Measurements from ENCODE around the gene DDX1. TPM values are rescaled to one million over a fixed set of nuclear protein-coding genes. Genes with fewer than 3 reads are reported as not detected.
A peak's percentile ranks its signal among the peaks of the same experiment; 100 is the strongest.

Gene DDX1
- total RNA-seq, 4 donors from 2014 or later: 41.6 to 78.6 (median 66.5) TPM

- no peak for DNase-seq
- no peaks in the 10 kb centered on the region for H3K27me3 ChIP-seq
- intact Hi-C loops (cut with DNase I): no loop called here
- H3K4me1 ChIP-seq: peaks cover 1 to 20% (median 3%) of the 10 kb centered on the region in 3 donors
- no peak overlapping the region for H3K4me3 ChIP-seq
- TF ChIP-seq CTCF (IDR thresholded peaks at IDR 0.05) (no peak), POLR2A (IDR thresholded peaks at IDR 0.05) (no peak)
- H3K36me3 ChIP-seq: no peaks in the 10 kb centered on the region
- peak overlapping the region in 1 of 4 donors; percentile 14 for H3K27ac ChIP-seq
- 38 to 51% methylated on average over 7 to 8 of the region's 10 CpGs for WGBS, 2 donors
- no peaks in the 10 kb centered on the region for H3K9me3 ChIP-seq
These were observed 77.1 kb downstream of the DDX1 start for GRCh38 chr2:15668611-15669305.

- intact Hi-C loops (cut with DNase I): no loop called here
- peaks cover 3 to 27% (median 5%) of the 10 kb centered on the region in 3 donors for H3K4me1 ChIP-seq
- no peak overlapping the region for H3K4me3 ChIP-seq
- H3K9me3 ChIP-seq: no peaks in the 10 kb centered on the region
- H3K27me3 ChIP-seq: no peaks in the 10 kb centered on the region
- 81 to 93% methylated on average over 6 of the region's 6 CpGs for WGBS, 2 donors
- H3K36me3 ChIP-seq: no peaks in the 10 kb centered on the region
- no peak for DNase-seq
- TF ChIP-seq POLR2A (IDR thresholded peaks at IDR 0.05) (no peak), CTCF (IDR thresholded peaks at IDR 0.05) (no peak)
- H3K27ac ChIP-seq: peak overlapping the region in 1 of 4 donors; percentile 14
These were observed 77.8 kb downstream of the DDX1 start for GRCh38 chr2:15669375-15669910.

- WGBS, 2 donors: 100% methylated on average over 1 of the region's 1 CpG
- no peak for TF ChIP-seq POLR2A (IDR thresholded peaks at IDR 0.05)
- Histone ChIP-seq H3K9me3 (no peaks in the 10 kb centered on the region), H3K27me3 (no peaks in the 10 kb centered on the region), H3K36me3 (no peaks in the 10 kb centered on the region), H3K4me3 (no peak overlapping the region), H3K4me1 (peaks cover 3 to 36% (median 5%) of the 10 kb centered on the region in 3 donors), H3K27ac (no peak overlapping the region)
- DNase-seq: no peak
- intact Hi-C loops (cut with DNase I): no loop called here
These were observed 78.8 kb downstream of the DDX1 start for GRCh38 chr2:15670469-15670868.

- H3K9me3 ChIP-seq: no peaks in the 10 kb centered on the region
- no peaks in the 10 kb centered on the region for H3K27me3 ChIP-seq
- WGBS, 2 donors: 65 to 83% methylated on average over 1 to 2 of the region's 2 CpGs
- TF ChIP-seq CTCF (IDR thresholded peaks at IDR 0.05) (no peak), POLR2A (IDR thresholded peaks at IDR 0.05) (no peak)
- intact Hi-C loops (cut with DNase I): no loop called here
- peaks cover 3 to 36% (median 5%) of the 10 kb centered on the region in 3 donors for H3K4me1 ChIP-seq
- H3K4me3 ChIP-seq: no peak overlapping the region
- no peaks in the 10 kb centered on the region for H3K36me3 ChIP-seq
- no peak for DNase-seq
- no peak overlapping the region for H3K27ac ChIP-seq
These were observed 79.3 kb downstream of the DDX1 start for GRCh38 chr2:15670981-15671380.

GRCh38 chr2:15671409-15671808 is 79.7 kb downstream of the DDX1 start:
- Histone ChIP-seq H3K4me3 (no peak overlapping the region), H3K27ac (no peak overlapping the region), H3K36me3 (no peaks in the 10 kb centered on the region), H3K9me3 (no peaks in the 10 kb centered on the region), H3K4me1 (peaks cover 3 to 36% (median 5%) of the 10 kb centered on the region in 3 donors), H3K27me3 (no peaks in the 10 kb centered on the region)
- TF ChIP-seq POLR2A (IDR thresholded peaks at IDR 0.05) (no peak), CTCF (IDR thresholded peaks at IDR 0.05) (no peak)
- DNase-seq: no peak
- intact Hi-C loops (cut with DNase I): no loop called here
